Measurements from ENCODE around the gene ZFYVE9. TPM values are rescaled to one million over a fixed set of nuclear protein-coding genes. Genes with fewer than 3 reads are reported as not detected.
A peak's percentile ranks its signal among the peaks of the same experiment; 100 is the strongest.

The ZFYVE9 gene
- total and polyA plus RNA-seq, 9 of the 15 experiments (the other 6 are each of a cell fraction or from before 2014, with no cell fraction given) = 0.52 to 14.4 (median 8.9) TPM

GRCh38 chr1:52365071-52365745 lies 223.3 kb downstream of the ZFYVE9 start (continued):
- TF ChIP-seq ZNF592 (IDR thresholded peaks at IDR 0.05) (peak; percentile 84), KAT8 (IDR thresholded peaks at IDR 0.05; ENCODE audit: low read depth) (no peak), BCOR (IDR thresholded peaks at IDR 0.05) (0 out of 2 replicates have a peak, but pooled peaks have one; percentile 31), MYNN (IDR thresholded peaks at IDR 0.05) (no peak), MYNN (CRISPR knock-in tag; IDR thresholded peaks at IDR 0.05) (no peak), MAFF (IDR thresholded peaks at IDR 0.05; ENCODE audit: low read length) (peak; percentile 84), ZNF224 (CRISPR knock-in tag; IDR thresholded peaks at IDR 0.05) (no peak), CBX1 (IDR thresholded peaks at IDR 0.05; ENCODE audit: low read depth) (no peak; the same call in 1 of the 2 replicates), FOXP4 (CRISPR knock-in tag; IDR thresholded peaks at IDR 0.05; ENCODE audit: borderline replicate concordance) (0 out of 2 replicates have a peak, but pooled peaks have one; percentile 10), BHLHE40 (IDR thresholded peaks at IDR 0.05; ENCODE audit: low read length) (peak; percentile 15; the same call in 1 of the 2 replicates), RNF2 (IDR thresholded peaks at IDR 0.05) (0 out of 2 replicates have a peak, but pooled peaks have one; percentile 43), NRF1 (conservative IDR thresholded peaks at IDR 0.05 in 1 of 2, IDR thresholded peaks at IDR 0.05 in 1 of 2) (peak; percentile 39; a peak in 2 of 4 replicates), OTX1 (CRISPR knock-in tag; IDR thresholded peaks at IDR 0.05) (peak; percentile 54; the same call in 1 of the 2 replicates), NELFE (IDR thresholded peaks at IDR 0.05; ENCODE audit: insufficient read depth, insufficient read length) (no peak), E2F6 (IDR thresholded peaks at IDR 0.05; ENCODE audit: borderline replicate concordance in 1 of 2, extremely low read depth in 1 of 2, insufficient read depth in 1 of 2, insufficient read length in 1 of 2, low read depth in 1 of 2, low read length in 1 of 2, poor library complexity in 1 of 2, severe bottlenecking in 1 of 2) (peak; percentile 74 to 84), RFX7 (CRISPR knock-in tag; IDR thresholded peaks at IDR 0.05) (no peak), POLR2H (tag; IDR thresholded peaks at IDR 0.05; ENCODE audit: low read depth) (peak; percentile 60; the same call in 1 of the 2 replicates), JUN (IDR thresholded peaks at IDR 0.05; ENCODE audit: borderline replicate concordance, low read depth, low read length) (peak; percentile 64; the same call in 1 of the 2 replicates), JUN (CRISPR knock-in tag; IDR thresholded peaks at IDR 0.05; ENCODE audit: borderline replicate concordance) (no peak), TOE1 (IDR thresholded peaks at IDR 0.05; ENCODE audit: borderline replicate concordance) (0 out of 2 replicates have a peak, but pooled peaks have one; percentile 13), TOE1 (CRISPR knock-in tag; IDR thresholded peaks at IDR 0.05; ENCODE audit: borderline replicate concordance, low read depth) (no peak), HEY1 (CRISPR knock-in tag; IDR thresholded peaks at IDR 0.05; ENCODE audit: borderline replicate concordance) (peak; percentile 38; the same call in 1 of the 2 replicates)

All from K562 (cell line).